HFF-Myc (cell line): ENCODE data around the gene CXCL12.

Source experiments
- DNase-seq: peaks from one replicate; pipeline ENCODE4 v3.0.0-alpha.2; 2011; ENCODE audit warnings: low read depth; ENCODE audit errors: extremely low read depth
- H3K4me3 ChIP-seq: replicated peaks from 2 replicates; pipeline ENCODE4 v1.5.1; 2011; ENCODE audit warnings: low read depth, mild to moderate bottlenecking, control low read depth, low read length
- CTCF ChIP-seq: IDR thresholded peaks from 2 replicates; pipeline ENCODE4 v1.5.1; 2012; ENCODE audit warnings: mild to moderate bottlenecking, low read depth, low read length, control low read depth; ENCODE audit errors: missing control alignments

The CXCL12 gene

GRCh38 chr10:44339218-44339617, 45.7 kb downstream of the CXCL12 start:
- TF ChIP-seq CTCF = no peak
- no peak for DNase-seq
- H3K4me3 ChIP-seq = no peak overlapping the region

- TF ChIP-seq CTCF = no peak
- H3K4me3 ChIP-seq = no peak overlapping the region
- DNase-seq = no peak
Measured at GRCh38 chr10:44337081-44337480, 47.8 kb downstream of the CXCL12 start.

GRCh38 chr10:44335330-44336021, 49.4 kb downstream of the CXCL12 start:
- H3K4me3 ChIP-seq = no peak overlapping the region
- no peak for TF ChIP-seq CTCF
- no peak for DNase-seq

GRCh38 chr10:44334621-44335184, 50.2 kb downstream of the CXCL12 start:
- no peak for TF ChIP-seq CTCF
- no peak overlapping the region for H3K4me3 ChIP-seq
- DNase-seq = peak; percentile 63

GRCh38 chr10:44334091-44334490, 50.8 kb downstream of the CXCL12 start:
- no peak for DNase-seq
- H3K4me3 ChIP-seq = no peak overlapping the region
- TF ChIP-seq CTCF = no peak

GRCh38 chr10:44333511-44333910, 51.4 kb downstream of the CXCL12 start:
- no peak for DNase-seq
- H3K4me3 ChIP-seq = no peak overlapping the region
- no peak for TF ChIP-seq CTCF
